Cardiac fibroblast (primary cell): ENCODE measurements around the gene EPHA10.
A peak's percentile ranks its signal among the peaks of the same experiment; 100 is the strongest.

Source experiments
- DNase-seq, 2 donors: peaks; one replicate each; pipeline versions ENCODE4 v3.0.0 to v3.0.0-alpha.2; 2010; ENCODE audit warnings: low read depth in 2 of 2
- H3K4me3 ChIP-seq, 2 donors: replicated peaks in 1 of 2; 1 replicate in 1 of 2; 2 replicates in 1 of 2; pipeline ENCODE4 v1.5.1; 2011; ENCODE audit warnings: low read depth in 2 of 2, low read length in 2 of 2, mild to moderate bottlenecking in 2 of 2, moderate library complexity in 1 of 2
- TF ChIP-seq, protein P1 (sequence below): IDR thresholded peaks from one replicate; pipeline ENCODE4 v1.5.1; 2011; ENCODE audit warnings: low read depth, mild to moderate bottlenecking, low read length, inconsistent platforms

EPHA10 gene

DNA sequence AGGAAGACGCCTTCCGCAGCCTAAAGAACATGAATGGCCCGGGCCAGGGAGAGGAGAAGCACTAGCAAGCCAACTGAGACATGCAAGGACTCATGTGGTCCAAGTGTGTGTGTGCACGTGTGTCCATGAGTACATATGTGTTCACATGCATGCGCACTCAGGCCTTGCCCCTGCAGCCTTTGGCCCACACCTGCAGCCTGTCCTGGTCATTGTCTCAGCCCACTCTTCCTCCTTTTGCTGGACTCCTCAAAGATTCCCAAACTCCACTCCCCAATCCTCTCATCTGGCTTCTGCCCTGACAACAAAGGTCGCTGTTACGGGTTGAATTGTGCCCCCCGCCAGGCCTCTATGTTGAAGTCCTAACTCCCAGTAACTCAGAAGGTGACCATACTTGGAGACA is 50.7 kb downstream of the EPHA10 start:
- TF ChIP-seq, protein P1, sequence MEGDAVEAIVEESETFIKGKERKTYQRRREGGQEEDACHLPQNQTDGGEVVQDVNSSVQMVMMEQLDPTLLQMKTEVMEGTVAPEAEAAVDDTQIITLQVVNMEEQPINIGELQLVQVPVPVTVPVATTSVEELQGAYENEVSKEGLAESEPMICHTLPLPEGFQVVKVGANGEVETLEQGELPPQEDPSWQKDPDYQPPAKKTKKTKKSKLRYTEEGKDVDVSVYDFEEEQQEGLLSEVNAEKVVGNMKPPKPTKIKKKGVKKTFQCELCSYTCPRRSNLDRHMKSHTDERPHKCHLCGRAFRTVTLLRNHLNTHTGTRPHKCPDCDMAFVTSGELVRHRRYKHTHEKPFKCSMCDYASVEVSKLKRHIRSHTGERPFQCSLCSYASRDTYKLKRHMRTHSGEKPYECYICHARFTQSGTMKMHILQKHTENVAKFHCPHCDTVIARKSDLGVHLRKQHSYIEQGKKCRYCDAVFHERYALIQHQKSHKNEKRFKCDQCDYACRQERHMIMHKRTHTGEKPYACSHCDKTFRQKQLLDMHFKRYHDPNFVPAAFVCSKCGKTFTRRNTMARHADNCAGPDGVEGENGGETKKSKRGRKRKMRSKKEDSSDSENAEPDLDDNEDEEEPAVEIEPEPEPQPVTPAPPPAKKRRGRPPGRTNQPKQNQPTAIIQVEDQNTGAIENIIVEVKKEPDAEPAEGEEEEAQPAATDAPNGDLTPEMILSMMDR, result no peak
- no peak overlapping the region for H3K4me3 ChIP-seq
- no peak for DNase-seq

DNA sequence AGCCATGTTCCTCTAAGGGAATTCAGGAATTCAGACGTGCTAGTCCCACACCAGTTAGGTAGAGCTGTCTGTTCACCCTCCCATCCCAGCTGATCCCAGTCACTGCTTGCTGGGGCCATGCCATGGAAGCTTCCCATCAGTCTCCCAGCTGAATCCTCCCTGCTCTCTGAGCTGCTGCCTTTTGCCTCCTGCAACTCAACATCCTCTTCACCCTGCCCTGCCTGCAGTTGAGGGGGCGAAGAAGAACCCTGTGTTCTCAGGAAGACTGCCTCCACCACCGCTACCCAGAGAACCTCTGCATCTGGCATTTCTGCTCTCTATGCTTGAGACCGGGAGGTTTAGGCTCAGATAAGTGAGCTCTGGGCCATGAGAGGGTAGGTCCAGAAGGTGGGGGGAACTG is 56.4 kb downstream of the EPHA10 start:
- no peak for DNase-seq
- H3K4me3 ChIP-seq, result no peak overlapping the region
- TF ChIP-seq, protein P1, result no peak

DNA sequence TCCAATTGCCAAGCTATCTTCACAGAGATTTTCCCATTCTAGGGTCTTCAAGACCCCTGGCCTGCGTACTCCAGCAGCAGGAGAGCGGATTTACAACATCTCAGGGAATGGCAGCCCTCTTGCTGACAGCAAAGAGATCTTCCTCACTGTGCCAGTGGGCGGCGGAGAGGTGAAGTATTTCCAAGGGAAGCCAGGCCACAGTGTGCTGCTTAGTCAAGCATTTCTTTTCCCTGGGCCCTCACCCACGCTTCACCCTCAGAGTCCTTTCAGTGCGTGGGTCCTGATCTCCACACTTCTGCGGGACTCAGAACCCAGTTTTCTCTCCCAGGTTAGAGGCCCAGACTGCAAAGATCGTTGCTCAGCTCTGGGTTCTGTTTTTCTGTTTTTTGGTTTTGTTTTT is 59.5 kb downstream of the EPHA10 start:
- TF ChIP-seq, protein P1, result no peak
- H3K4me3 ChIP-seq, result no peak overlapping the region
- no peak for DNase-seq

DNA sequence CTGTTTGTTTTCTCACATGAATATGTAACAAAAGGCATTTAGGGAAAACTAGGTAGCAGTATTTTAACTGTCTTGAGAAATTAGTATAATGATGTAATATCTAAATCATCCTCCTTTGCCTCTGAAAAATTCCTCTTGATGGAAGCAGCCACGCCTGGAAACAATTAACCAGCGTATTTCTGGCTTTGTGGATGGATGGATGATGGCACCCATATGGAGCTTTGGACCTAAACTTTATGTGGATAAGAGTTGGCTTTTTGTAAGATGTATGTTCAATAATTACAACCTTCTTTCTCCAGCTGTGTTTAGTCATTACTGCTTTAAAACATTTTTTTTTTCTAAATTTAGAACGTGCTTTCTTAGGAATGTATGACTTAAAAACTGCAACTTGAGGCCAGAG is 60.0 kb downstream of the EPHA10 start:
- peak in 1 of 2 donors; percentile 21 for DNase-seq

DNA sequence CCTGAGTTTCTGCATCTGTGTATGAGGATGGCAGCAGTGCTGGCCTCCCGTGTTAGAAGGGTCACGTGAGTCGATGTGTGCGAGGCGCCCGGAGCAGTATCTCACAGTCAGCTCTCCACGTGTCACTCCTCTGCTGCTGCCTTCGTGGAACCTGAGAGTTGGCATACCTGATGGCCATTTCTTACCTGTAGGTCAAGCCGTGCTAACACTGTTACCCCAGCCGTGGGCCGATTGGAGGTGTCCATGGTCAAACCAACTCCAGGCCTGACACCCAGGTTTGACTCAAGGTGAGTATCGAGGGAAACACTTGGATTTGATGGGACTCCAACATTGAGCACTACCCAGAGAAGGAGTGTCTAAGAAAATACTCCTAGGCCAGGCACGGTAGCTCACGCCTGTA is 61.9 kb downstream of the EPHA10 start:
- DNase-seq, result no peak
- TF ChIP-seq, protein P1, result no peak
- no peak overlapping the region for H3K4me3 ChIP-seq

More for the DNA sequence above, 60.0 kb downstream of the EPHA10 start:
- TF ChIP-seq, protein P1, result no peak
- H3K4me3 ChIP-seq, result no peak overlapping the region

DNA sequence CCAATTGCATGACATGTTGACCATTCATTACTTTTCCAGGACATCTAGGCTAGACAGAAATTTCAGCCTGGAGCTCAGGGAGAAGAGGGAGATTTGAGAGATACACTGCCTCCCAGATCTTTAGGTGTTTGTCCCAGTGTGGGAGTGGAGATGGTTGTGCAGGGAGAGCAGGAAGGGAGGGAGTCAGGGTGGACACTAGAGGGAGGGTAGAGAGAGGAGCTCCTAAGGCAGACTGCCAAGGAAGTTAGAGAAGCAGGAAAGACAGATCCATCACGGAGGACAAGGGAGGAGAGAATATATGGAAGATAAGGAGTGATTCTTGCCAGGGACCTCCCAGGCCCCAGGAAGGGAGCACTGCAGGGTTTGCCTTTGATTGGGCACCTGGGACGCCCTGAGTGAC is 63.9 kb downstream of the EPHA10 start:
- TF ChIP-seq, protein P1, result no peak
- no peak for DNase-seq
- H3K4me3 ChIP-seq, result no peak overlapping the region

DNA sequence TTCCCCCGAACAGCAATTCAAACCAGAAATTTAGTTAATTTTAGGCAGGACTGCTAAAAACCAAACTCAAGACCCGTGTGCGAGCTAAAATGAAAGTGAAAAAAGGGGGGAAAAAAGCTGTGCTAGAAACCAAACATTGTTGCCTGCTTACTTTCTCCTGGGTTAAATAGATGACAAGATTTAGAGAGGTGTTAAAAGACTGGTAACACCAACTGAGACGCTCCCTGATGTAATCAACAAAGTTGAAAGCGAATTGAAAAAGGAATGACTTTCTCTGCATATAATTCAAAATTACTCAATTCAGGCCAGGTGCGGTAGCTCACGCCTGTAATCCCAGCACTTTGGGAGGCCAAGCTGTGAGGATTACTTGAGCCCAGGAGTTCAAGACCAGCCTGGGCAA is 65.8 kb downstream of the EPHA10 start:
- no peak overlapping the region for H3K4me3 ChIP-seq
- no peak for DNase-seq
- TF ChIP-seq, protein P1, result no peak
